Psoas muscle (tissue), 8 donors: ENCODE results near the gene NEK3. TPM values are rescaled to one million over a fixed set of nuclear protein-coding genes. Genes with fewer than 3 reads are reported as not detected.
"Not testable (repeated sequence)": the region's sequence is repeated elsewhere in the genome, so short reads cannot be mapped to it uniquely, and the experiment has no call there.

Source experiments
- ATAC-seq, 4 donors: fragments of 200-7000 bp; cut with Tn5 transposase; one replicate each; pipeline ENCODE4 v1.9.1; 2020; ENCODE audit warnings: moderate library complexity in 3 of 4, mild to moderate bottlenecking in 2 of 4
- DNase-seq, 2 donors: peaks; one replicate each; pipeline ENCODE4 v3.0.0-alpha.2; 2020
- H3K27ac ChIP-seq: fragments of 200-600 bp; one replicate; pipeline ENCODE4 v1.8.0; 2022
- H3K27me3 ChIP-seq, 3 donors: fragments of 200-600 bp in 1 of 3; one replicate each; pipeline versions ENCODE4 v1.6.1 to v1.8.0; 2013 to 2022; ENCODE audit warnings: low read length in 2 of 3, mild to moderate bottlenecking in 2 of 3, moderate library complexity in 1 of 3; ENCODE audit not compliant: insufficient read depth in 3 of 3
- H3K36me3 ChIP-seq, 2 donors: fragments of 200-600 bp in 1 of 2; one replicate each; pipeline versions ENCODE4 v1.6.1 to v1.8.0; 2013 to 2022; ENCODE audit warnings: low read depth in 1 of 2, mild to moderate bottlenecking in 1 of 2, moderate library complexity in 1 of 2; ENCODE audit not compliant: insufficient read depth in 1 of 2
- H3K4me1 ChIP-seq: fragments of 200-600 bp; one replicate; pipeline ENCODE4 v1.8.0; 2022
- H3K4me3 ChIP-seq: fragments of 200-600 bp; one replicate; pipeline ENCODE4 v1.8.0; 2022; ENCODE audit warnings: mild to moderate bottlenecking
- H3K9me3 ChIP-seq: fragments of 200-600 bp; one replicate; pipeline ENCODE4 v1.8.0; 2022
- WGBS, 3 donors: extraction: QIAGEN DNeasy Blood & Tissue Kit; methylation state at CpG; one replicate each; pipeline versions ENCODE4 v1.1.6 to v1.1.7; 2013; 5-methylcytosine and 5-hydroxymethylcytosine counted together
- intact Hi-C, 2 donors: fragments of 100-400 bp; cut with DNase I; formaldehyde crosslinking; loops; one replicate each; pipeline versions ENCODE4 v1.11.0 to v1.14.2; 2022
- polyA plus RNA-seq, 3 donors: library from polyadenylated mRNA; stranded (reverse); fragments of 200-250 nt; gene quantifications; one replicate each; pipeline ENCODE4 v1.2.3, GENCODE V29; 2013
- total RNA-seq, 4 donors: library from RNA; stranded (reverse); fragmentation: NEBNext Ultra II Directional in 2 of 4; extraction: Animal tissue kit (Norgen Biotek cat#: 25700) in 2 of 4; gene quantifications; one replicate each; pipeline versions ENCODE4 v1.2.1 to v1.2.4, GENCODE V29; 2021 to 2023
- TF ChIP-seq, protein P1 (sequence below): fragments of 200-600 bp; IDR thresholded peaks from one replicate; pipeline ENCODE4 v1.8.0; 2022; ENCODE audit warnings: antibody characterized with exemption
- donor health status: healthy with polysubstance abuse.
- donor health status: DM: no; HTN: no; CAD: no; lungs with moderate emphysema.
- donor health status: Bipolar disorder and iron deficiency.
- donor health status: healthy.
- donor health status: DM: yes; HTN: yes; CAD: no.
- donor health status: DM: no; HTN: no; CAD: no.
- donor health status: DM: no; HTN: no; CAD: no.
- donor health status: DM: yes; HTN: yes; CAD: no.

NEK3 gene
- total and polyA plus RNA-seq, 7 donors, result 3.1 to 5.3 (median 4.7) TPM

DNA sequence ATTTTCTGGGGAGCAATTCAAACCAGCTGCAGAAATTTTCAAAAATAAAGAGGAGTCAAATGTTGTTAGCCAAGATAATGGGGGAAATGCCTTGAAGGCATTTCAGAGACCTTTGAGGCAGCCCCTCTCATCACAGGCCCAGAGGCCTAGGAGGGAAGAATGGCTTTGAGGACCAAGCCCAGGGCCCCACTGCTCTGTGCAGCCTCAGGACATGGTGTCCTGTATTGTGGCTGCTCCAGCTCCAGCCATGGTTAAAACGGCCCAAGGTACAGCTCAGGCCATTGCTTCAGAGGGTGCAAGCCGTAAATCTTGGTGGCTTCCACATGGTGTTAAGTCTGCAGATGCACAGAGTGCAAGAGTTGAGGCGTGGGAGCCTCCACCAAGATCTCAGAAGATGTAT lies 62.6 kb downstream of the NEK3 start:
- TF ChIP-seq, protein P1, sequence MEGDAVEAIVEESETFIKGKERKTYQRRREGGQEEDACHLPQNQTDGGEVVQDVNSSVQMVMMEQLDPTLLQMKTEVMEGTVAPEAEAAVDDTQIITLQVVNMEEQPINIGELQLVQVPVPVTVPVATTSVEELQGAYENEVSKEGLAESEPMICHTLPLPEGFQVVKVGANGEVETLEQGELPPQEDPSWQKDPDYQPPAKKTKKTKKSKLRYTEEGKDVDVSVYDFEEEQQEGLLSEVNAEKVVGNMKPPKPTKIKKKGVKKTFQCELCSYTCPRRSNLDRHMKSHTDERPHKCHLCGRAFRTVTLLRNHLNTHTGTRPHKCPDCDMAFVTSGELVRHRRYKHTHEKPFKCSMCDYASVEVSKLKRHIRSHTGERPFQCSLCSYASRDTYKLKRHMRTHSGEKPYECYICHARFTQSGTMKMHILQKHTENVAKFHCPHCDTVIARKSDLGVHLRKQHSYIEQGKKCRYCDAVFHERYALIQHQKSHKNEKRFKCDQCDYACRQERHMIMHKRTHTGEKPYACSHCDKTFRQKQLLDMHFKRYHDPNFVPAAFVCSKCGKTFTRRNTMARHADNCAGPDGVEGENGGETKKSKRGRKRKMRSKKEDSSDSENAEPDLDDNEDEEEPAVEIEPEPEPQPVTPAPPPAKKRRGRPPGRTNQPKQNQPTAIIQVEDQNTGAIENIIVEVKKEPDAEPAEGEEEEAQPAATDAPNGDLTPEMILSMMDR, result no peak
- no peak for ATAC-seq
- WGBS, 3 donors, result 83 to 85% (median 84%) methylated on average over 3 of the region's 3 CpGs

DNA sequence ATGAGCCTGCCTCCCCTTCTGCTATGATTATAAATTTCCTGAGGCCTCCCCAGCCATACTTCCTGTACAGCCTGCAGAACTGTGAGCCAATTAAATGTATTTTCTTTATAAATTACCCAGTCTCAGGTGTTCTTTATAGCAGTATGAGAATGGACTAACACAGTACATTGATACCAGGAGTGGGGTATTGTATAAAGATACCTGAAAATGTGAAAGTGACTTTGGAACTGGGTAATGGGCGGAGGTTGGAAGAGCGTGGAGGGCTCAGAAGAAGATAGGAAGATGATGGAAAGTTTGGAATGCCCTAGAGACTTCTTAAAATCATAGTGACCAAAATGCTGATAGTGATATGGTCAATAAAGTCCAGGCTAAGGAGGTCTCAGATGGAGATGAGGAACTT lies 63.3 kb downstream of the NEK3 start:
- TF ChIP-seq, protein P1, result no peak
- Histone ChIP-seq H3K27ac (no peak overlapping the region), H3K4me3 (no peak overlapping the region), H3K36me3 (no peaks in the 10 kb centered on the region), H3K9me3 (no peaks in the 10 kb centered on the region), H3K4me1 (no peaks in the 10 kb centered on the region), H3K27me3 (no peaks in the 10 kb centered on the region)
- ATAC-seq, result no peak
- no peak for DNase-seq
- intact Hi-C loops, result no loop called here
- WGBS, 3 donors, result 87 to 96% (median 96%) methylated on average over 2 of the region's 2 CpGs

More for the DNA sequence above, 62.6 kb downstream of the NEK3 start:
- Histone ChIP-seq H3K27me3 (no peaks in the 10 kb centered on the region), H3K36me3 (no peaks in the 10 kb centered on the region), H3K27ac (no peak overlapping the region), H3K4me1 (no peaks in the 10 kb centered on the region), H3K9me3 (no peaks in the 10 kb centered on the region), H3K4me3 (no peak overlapping the region)
- intact Hi-C loops, result no loop called here
- DNase-seq, result no peak

DNA sequence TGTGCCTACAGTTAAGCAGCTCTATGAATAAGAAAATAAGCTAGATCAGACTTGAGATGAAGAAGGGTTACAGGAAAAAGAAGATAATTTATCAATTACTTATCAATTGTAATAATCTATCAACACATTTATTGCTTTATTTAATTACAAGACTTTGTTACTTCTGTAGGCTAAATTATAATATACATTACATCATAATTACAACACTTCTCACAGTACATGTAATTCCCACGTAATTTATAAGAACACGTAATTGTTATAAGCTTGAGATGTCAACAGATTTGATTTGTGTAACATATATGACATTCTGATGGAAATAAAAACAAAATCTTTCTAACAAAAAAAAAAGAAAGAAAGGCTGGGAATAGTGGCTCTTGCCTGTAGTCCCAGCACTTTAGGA lies 67.3 kb downstream of the NEK3 start:
- WGBS, 3 donors, result 84 to 98% (median 87%) methylated on average over 2 of the region's 2 CpGs
- Histone ChIP-seq H3K27me3 (no peaks in the 10 kb centered on the region), H3K9me3 (no peaks in the 10 kb centered on the region), H3K27ac (no peak overlapping the region), H3K36me3 (no peaks in the 10 kb centered on the region), H3K4me1 (no peaks in the 10 kb centered on the region), H3K4me3 (no peak overlapping the region)
- DNase-seq (no peak), ATAC-seq (no peak)
- TF ChIP-seq, protein P1, result no peak
- intact Hi-C loops, result no loop called here

DNA sequence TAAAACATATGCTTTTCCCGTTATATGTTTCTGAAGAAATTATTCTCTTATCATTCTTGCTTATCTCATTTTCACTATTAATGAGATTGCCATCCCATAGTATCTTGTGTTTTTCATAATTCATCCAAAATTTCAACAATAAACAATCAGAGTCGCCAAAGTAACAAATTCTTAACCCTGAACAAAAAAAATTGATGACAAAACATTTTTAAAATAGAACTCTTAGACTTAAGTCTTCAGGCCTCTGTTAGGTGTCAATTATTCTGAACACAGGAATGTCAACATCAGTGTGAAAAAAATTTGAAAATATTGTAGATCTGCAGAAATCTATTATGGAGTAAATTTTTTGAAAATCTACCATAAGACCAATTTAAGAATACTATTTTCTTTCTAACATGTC lies 67.9 kb downstream of the NEK3 start:
- no peak for DNase-seq

DNA sequence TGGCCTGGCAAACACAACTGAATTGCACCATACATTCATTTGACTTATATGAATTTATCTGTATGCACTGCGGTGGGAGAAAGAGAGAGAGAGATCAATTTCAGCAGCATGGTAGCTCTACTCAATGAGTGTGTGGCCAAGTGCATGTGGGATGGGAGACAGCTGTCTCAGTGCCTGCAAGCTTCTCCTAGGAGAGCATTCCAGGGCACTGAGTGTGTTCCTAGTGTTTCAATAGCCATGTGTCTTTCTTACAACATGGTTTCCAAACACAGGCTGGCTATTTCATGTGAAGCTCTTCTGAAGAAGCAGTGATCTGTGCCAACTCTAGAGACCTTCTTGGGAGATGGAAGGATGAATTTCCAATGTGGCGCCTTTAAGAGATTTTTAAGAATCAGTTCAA lies 74.0 kb downstream of the NEK3 start:
- DNase-seq, result no peak
- H3K27ac ChIP-seq, result no peak overlapping the region
- H3K36me3 ChIP-seq, result no peaks in the 10 kb centered on the region
- H3K27me3 ChIP-seq, result no peaks in the 10 kb centered on the region
- no peaks in the 10 kb centered on the region for H3K4me1 ChIP-seq
- 60 to 82% (median 69%) methylated on average over 2 of the region's 2 CpGs for WGBS, 3 donors
- intact Hi-C loops, result no loop called here
- H3K9me3 ChIP-seq, result no peaks in the 10 kb centered on the region
- ATAC-seq, result peak in 3 of 4 donors; percentile 43 to 63 (median 57)
- TF ChIP-seq, protein P1, result no peak
- no peak overlapping the region for H3K4me3 ChIP-seq

More for the DNA sequence above, 67.9 kb downstream of the NEK3 start:
- no peak overlapping the region for H3K27ac ChIP-seq
- H3K36me3 ChIP-seq, result no peaks in the 10 kb centered on the region
- no peaks in the 10 kb centered on the region for H3K4me1 ChIP-seq
- TF ChIP-seq, protein P1, result no peak
- H3K4me3 ChIP-seq, result no peak overlapping the region
- no peaks in the 10 kb centered on the region for H3K27me3 ChIP-seq
- intact Hi-C loops, result no loop called here
- ATAC-seq, result no peak
- WGBS, 3 donors, result 70 to 73% (median 70%) methylated on average over 2 of the region's 2 CpGs
- no peaks in the 10 kb centered on the region for H3K9me3 ChIP-seq

DNA sequence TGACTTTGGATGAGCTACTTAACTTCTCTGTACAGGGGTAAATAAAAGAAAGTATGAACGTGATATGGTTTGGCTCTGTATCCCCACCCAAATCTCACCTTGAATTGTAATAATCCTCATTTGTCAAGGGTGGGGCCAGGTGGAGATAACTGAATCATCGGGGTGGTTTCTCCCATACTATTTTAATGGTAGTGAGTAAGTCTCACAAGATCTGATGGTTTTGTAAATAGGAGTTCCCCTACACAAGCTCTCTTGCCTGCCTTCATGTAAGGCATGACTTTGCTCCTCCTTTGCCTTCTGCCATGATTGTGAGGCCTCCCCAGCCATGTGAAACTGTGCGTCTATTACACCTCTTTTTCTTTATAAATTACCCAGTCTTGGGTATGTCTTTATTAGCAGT lies 74.4 kb downstream of the NEK3 start:
- not testable (repeated sequence) for H3K4me3 ChIP-seq, ATAC-seq, H3K9me3 ChIP-seq

More for the DNA sequence above, 74.4 kb downstream of the NEK3 start:
- H3K36me3 ChIP-seq, H3K27ac ChIP-seq, H3K27me3 ChIP-seq, H3K4me1 ChIP-seq, intact Hi-C loops, DNase-seq: not testable (repeated sequence)
- WGBS, 3 donors, result 92 to 94% (median 93%) methylated on average over 3 of the region's 3 CpGs
